CD14-positive monocyte (primary cell): ENCODE data around the gene SLC37A1. TPM values are rescaled to one million over a fixed set of nuclear protein-coding genes. Genes with fewer than 3 reads are reported as not detected.

Experiments used
- DNase-seq, 3 donors: peaks; one replicate each; pipeline ENCODE4 v3.0.0-alpha.2; 2011 to 2022
- H2AFZ ChIP-seq: 2 replicates; pipeline ENCODE4 v1.6.0; 2012; ENCODE audit warnings: mild to moderate bottlenecking, low read depth, low read length, inconsistent platforms; ENCODE audit not compliant: insufficient read depth, poor library complexity, severe bottlenecking
- H3K27ac ChIP-seq, 2 donors: 1 replicate in 1 of 2; 2 replicates in 1 of 2; pipeline ENCODE4 v1.5.1; 2012 to 2013; ENCODE audit warnings: low read length in 2 of 2, control low read depth in 1 of 2, inconsistent platforms in 1 of 2, low read depth in 1 of 2, mild to moderate bottlenecking in 1 of 2
- H3K27me3 ChIP-seq, 2 donors: one replicate each; pipeline versions ENCODE4 v1.6.0 to v1.6.1; 2011 to 2013; ENCODE audit warnings: low read length in 2 of 2; ENCODE audit not compliant: control insufficient read depth in 2 of 2, insufficient read depth in 2 of 2
- H3K36me3 ChIP-seq, 2 donors: replicated peaks in 1 of 2; 1 replicate in 1 of 2; 2 replicates in 1 of 2; pipeline versions ENCODE4 v1.5.1 to v1.6.1; 2012 to 2013; ENCODE audit warnings: low read length in 2 of 2, control low read depth in 1 of 2, inconsistent platforms in 1 of 2, mild to moderate bottlenecking in 1 of 2; ENCODE audit not compliant: insufficient read depth in 2 of 2, control insufficient read depth in 1 of 2
- H3K4me1 ChIP-seq, 2 donors: 1 replicate in 1 of 2; 2 replicates in 1 of 2; pipeline versions ENCODE4 v1.5.1 to v1.6.1; 2012 to 2013; ENCODE audit warnings: low read length in 2 of 2, control low read depth in 1 of 2, inconsistent platforms in 1 of 2, mild to moderate bottlenecking in 1 of 2, moderate library complexity in 1 of 2; ENCODE audit not compliant: insufficient read depth in 2 of 2, control insufficient read depth in 1 of 2
- H3K4me2 ChIP-seq: replicated peaks from 2 replicates; pipeline ENCODE3; 2012; ENCODE audit warnings: low read length, moderate library complexity, mild to moderate bottlenecking; ENCODE audit not compliant: poor library complexity, severe bottlenecking; ENCODE audit errors: extremely low read depth
- H3K4me3 ChIP-seq, 3 experiments: fragments of 200-600 bp in 1 of 3; sonication (generic) in 1 of 3; replicated peaks in 1 of 3; 1 replicate in 2 of 3; 2 replicates in 1 of 3; pipeline ENCODE4 v1.5.1; 2011 to 2013; ENCODE audit warnings: low read length in 3 of 3, mild to moderate bottlenecking in 3 of 3, control low read depth in 2 of 3, low read depth in 2 of 3, inconsistent platforms in 1 of 3, moderate library complexity in 1 of 3
- H3K79me2 ChIP-seq: 2 replicates; pipeline ENCODE4 v1.6.0; 2012; ENCODE audit warnings: mild to moderate bottlenecking, control low read depth, inconsistent platforms, low read length, moderate library complexity; ENCODE audit not compliant: insufficient read depth
- H3K9ac ChIP-seq: 2 replicates; pipeline ENCODE4 v1.6.0; 2017; ENCODE audit warnings: low read length, mild to moderate bottlenecking; ENCODE audit not compliant: insufficient read depth, poor library complexity, severe bottlenecking
- H3K9me3 ChIP-seq, 2 donors: replicated peaks in 1 of 2; 1 replicate in 1 of 2; 2 replicates in 1 of 2; pipeline versions ENCODE4 v1.5.1 to v1.6.1; 2012 to 2013; ENCODE audit warnings: low read length in 2 of 2, control low read depth in 1 of 2; ENCODE audit not compliant: control insufficient read depth in 1 of 2, insufficient read depth in 1 of 2
- H4K20me1 ChIP-seq: 2 replicates; pipeline ENCODE4 v1.6.0; 2012; ENCODE audit warnings: mild to moderate bottlenecking, low read length, control low read depth, moderate library complexity; ENCODE audit not compliant: insufficient read depth
- H3K27ac Mint-ChIP-seq, 7 donors: one replicate each; pipeline ENCODE4 v1.8.0; 2020; ENCODE audit warnings: mild to moderate bottlenecking in 7 of 7, mixed read lengths in 7 of 7, moderate library complexity in 6 of 7, inconsistent platforms in 2 of 7
- H3K27me3 Mint-ChIP-seq, 3 donors: one replicate each; pipeline ENCODE4 v1.8.0; 2021 to 2022; ENCODE audit warnings: low read depth in 3 of 3, mild to moderate bottlenecking in 3 of 3, mixed read lengths in 3 of 3, moderate library complexity in 3 of 3, inconsistent platforms in 1 of 3
- H3K36me3 Mint-ChIP-seq, 2 donors: one replicate each; pipeline ENCODE4 v1.8.0; 2020; ENCODE audit warnings: mixed read lengths in 2 of 2, inconsistent platforms in 1 of 2, mild to moderate bottlenecking in 1 of 2
- H3K4me1 Mint-ChIP-seq: one replicate; pipeline ENCODE4 v1.8.0; 2020; ENCODE audit warnings: mild to moderate bottlenecking, mixed read lengths
- H3K4me3 Mint-ChIP-seq, 2 donors: one replicate each; pipeline ENCODE4 v1.8.0; 2020; ENCODE audit warnings: mild to moderate bottlenecking in 2 of 2, mixed read lengths in 2 of 2, moderate library complexity in 1 of 2
- H3K9me3 Mint-ChIP-seq, 7 donors: one replicate each; pipeline ENCODE4 v1.8.0; 2020 to 2022; ENCODE audit warnings: mixed read lengths in 7 of 7, mild to moderate bottlenecking in 6 of 7, moderate library complexity in 6 of 7, inconsistent platforms in 2 of 7
- CTCF ChIP-seq: fragments of 200-600 bp; IDR thresholded peaks from one replicate; pipeline ENCODE4 v1.8.0; 2022; ENCODE audit warnings: antibody characterized with exemption, mild to moderate bottlenecking
- WGBS: methylation state at CpG from one replicate; pipeline ENCODE4 v1.1.5; 2013; ENCODE audit warnings: missing lambda C conversion rate; ENCODE audit not compliant: insufficient coverage; 5-methylcytosine and 5-hydroxymethylcytosine counted together
- intact Hi-C, 2 donors: fragments of 100-400 bp; cut with micrococcal nuclease; formaldehyde crosslinking; loops; one replicate each; pipeline versions ENCODE4 v1.15.0 to v1.15.1; 2023
- polyA plus RNA-seq, 3 donors: library from polyadenylated mRNA; depleted of rRNA in 1 of 3; unstranded in 2 of 3; stranded (reverse) in 1 of 3; fragments of 300-500 nt in 2 of 3; fragments of >200 nt in 1 of 3; fragmentation: Illumina TruSeq in 2 of 3; gene quantifications; 1 replicate in 2 of 3; 2 replicates in 1 of 3; pipeline ENCODE4 v1.2.3, GENCODE V29; 2012 to 2021

The SLC37A1 gene
- polyA plus RNA-seq, 3 donors, result 2.7 to 12.4 (median 4.3) TPM

- TF ChIP-seq CTCF, result no peak
- Histone ChIP-seq H2AFZ (no peak overlapping the region), H3K27ac (peak overlapping the region in 1 of 2 donors; percentile 26), H3K4me2 (no peak overlapping the region), H3K36me3 (peaks cover 57 to 87% of the 10 kb centered on the region in 2 donors), H4K20me1 (no peaks in the 10 kb centered on the region), H3K27me3 (no peaks in the 10 kb centered on the region), H3K79me2 (no peaks in the 10 kb centered on the region), H3K4me3 (no peak overlapping the region), H3K9ac (no peak overlapping the region), H3K9me3 (peaks cover 0 to 5% of the 10 kb centered on the region in 2 donors), H3K4me1 (no peaks in the 10 kb centered on the region)
- DNase-seq, result no peak
- 91% methylated on average over 15 of the region's 20 CpGs for WGBS
- peak overlapping the region in 1 of 7 donors; percentile 11 for H3K27ac Mint-ChIP-seq
- no peaks in the 10 kb centered on the region for H3K27me3 Mint-ChIP-seq
- intact Hi-C loops, result no loop called here
- H3K9me3 Mint-ChIP-seq, result peaks cover under 1 to 10% (median 7%) of the 10 kb centered on the region in 7 donors
- H3K4me1 Mint-ChIP-seq, result peaks cover 2% of the 10 kb centered on the region
- H3K36me3 Mint-ChIP-seq, result peaks cover 75 to 78% of the 10 kb centered on the region in 2 donors
- no peak overlapping the region for H3K4me3 Mint-ChIP-seq
Observed at GRCh38 chr21:42570841-42571387, 57.3 kb downstream of the SLC37A1 start.

- DNase-seq, result no peak
- TF ChIP-seq CTCF, result no peak
- H3K36me3 Mint-ChIP-seq, result peaks cover 78 to 81% of the 10 kb centered on the region in 2 donors
- H3K9me3 Mint-ChIP-seq, result peaks cover 5 to 14% (median 12%) of the 10 kb centered on the region in 7 donors
- Histone ChIP-seq H2AFZ (no peak overlapping the region), H3K27me3 (no peaks in the 10 kb centered on the region), H3K9ac (no peak overlapping the region), H3K4me1 (no peaks in the 10 kb centered on the region), H4K20me1 (no peaks in the 10 kb centered on the region), H3K4me3 (no peak overlapping the region), H3K4me2 (no peak overlapping the region), H3K27ac (no peak overlapping the region), H3K36me3 (peaks cover 56 to 80% of the 10 kb centered on the region in 2 donors), H3K9me3 (peaks cover 3 to 7% of the 10 kb centered on the region in 2 donors), H3K79me2 (no peaks in the 10 kb centered on the region)
- WGBS, result 86% methylated on average over 16 of the region's 20 CpGs
- H3K4me3 Mint-ChIP-seq, result no peak overlapping the region
- H3K27me3 Mint-ChIP-seq, result no peaks in the 10 kb centered on the region
- intact Hi-C loops, result no loop called here
- H3K4me1 Mint-ChIP-seq, result peaks cover 2% of the 10 kb centered on the region
- H3K27ac Mint-ChIP-seq, result no peak overlapping the region
Observed at GRCh38 chr21:42571391-42572150, 57.9 kb downstream of the SLC37A1 start.
